Stimulated activated CD8-positive, alpha-beta memory T cell treated with anti-CD3 and anti-CD28 coated beads, Interleukin-4, amount 100 ng/mL, for 1 hour (primary cell): ENCODE results near the gene RPS6KA2.

Experiments
- DNase-seq, 2 donors: peaks; one replicate each; pipeline ENCODE4 v3.0.0-alpha.2; 2020; ENCODE audit warnings: low read depth in 2 of 2, low spot score in 1 of 2

RPS6KA2 gene

GRCh38 chr6:166453651-166454050 lies 173.4 kb downstream of the RPS6KA2 start:
- DNase-seq: no peak

GRCh38 chr6:166450167-166450873 lies 176.7 kb downstream of the RPS6KA2 start:
- no peak for DNase-seq

GRCh38 chr6:166449641-166450040 lies 177.4 kb downstream of the RPS6KA2 start:
- DNase-seq: no peak

GRCh38 chr6:166449036-166449435 lies 178.0 kb downstream of the RPS6KA2 start:
- no peak for DNase-seq

GRCh38 chr6:166448432-166448831 lies 178.6 kb downstream of the RPS6KA2 start:
- DNase-seq: no peak

- DNase-seq: no peak
These were observed 180.4 kb downstream of the RPS6KA2 start for GRCh38 chr6:166446567-166447065.

GRCh38 chr6:166446146-166446545 lies 180.9 kb downstream of the RPS6KA2 start:
- no peak for DNase-seq

- DNase-seq: no peak
These were observed 182.6 kb downstream of the RPS6KA2 start for GRCh38 chr6:166444446-166444845.

GRCh38 chr6:166443166-166443565 lies 183.9 kb downstream of the RPS6KA2 start:
- DNase-seq: no peak

- DNase-seq: no peak
These were observed 184.8 kb downstream of the RPS6KA2 start for GRCh38 chr6:166442131-166442685.

GRCh38 chr6:166441325-166442078 lies 185.5 kb downstream of the RPS6KA2 start:
- DNase-seq: no peak

GRCh38 chr6:166440729-166441128 lies 186.3 kb downstream of the RPS6KA2 start:
- no peak for DNase-seq

- DNase-seq: no peak
These were observed 186.9 kb downstream of the RPS6KA2 start for GRCh38 chr6:166440106-166440505.

GRCh38 chr6:166439366-166440091 lies 187.5 kb downstream of the RPS6KA2 start:
- DNase-seq: no peak

- no peak for DNase-seq
These were observed 188.7 kb downstream of the RPS6KA2 start for GRCh38 chr6:166438211-166438861.

GRCh38 chr6:166437661-166438060 lies 189.4 kb downstream of the RPS6KA2 start:
- no peak for DNase-seq

- no peak for DNase-seq
These were observed 190.6 kb downstream of the RPS6KA2 start for GRCh38 chr6:166436195-166437139.

- DNase-seq: no peak
These were observed 191.5 kb downstream of the RPS6KA2 start for GRCh38 chr6:166435574-166435973.

- no peak for DNase-seq
These were observed 192.7 kb downstream of the RPS6KA2 start for GRCh38 chr6:166434336-166434735.

- no peak for DNase-seq
These were observed 194.0 kb downstream of the RPS6KA2 start for GRCh38 chr6:166433096-166433495.
